GM23248 (cell line): ENCODE measurements around the gene ANOS1.

Source experiments
- EZH2 ChIP-seq: fragments of 200-600 bp; sonication (generic); IDR thresholded peaks from 2 replicates; pipeline ENCODE4 v1.6.1; 2018; ENCODE audit warnings: antibody characterized with exemption, mild to moderate bottlenecking; ENCODE audit not compliant: insufficient read depth, poor library complexity, severe bottlenecking
- EZH2phosphoT487 ChIP-seq: fragments of 200-600 bp; sonication (generic); IDR thresholded peaks from 2 replicates; pipeline ENCODE4 v1.6.1; 2018; ENCODE audit warnings: antibody characterized with exemption, moderate library complexity, mild to moderate bottlenecking, low read depth; ENCODE audit not compliant: insufficient read depth

GRCh38 chrX:8520791-8521190, 211.1 kb downstream of the ANOS1 start:
- TF ChIP-seq EZH2 (no peak), EZH2phosphoT487 (no peak)
